Vagina (tissue), 2 donors: Measurements from ENCODE around the gene UTP25.

Source experiments
- POLR2A ChIP-seq, 2 donors: fragments of 450-650 bp; IDR thresholded peaks; one replicate each; pipeline ENCODE4 v1.6.1; 2017; ENCODE audit warnings: antibody characterized with exemption in 2 of 2, mild to moderate bottlenecking in 2 of 2, moderate library complexity in 2 of 2
- POLR2AphosphoS5 ChIP-seq, 2 donors: sonication (generic); formaldehyde crosslinking; IDR thresholded peaks; one replicate each; pipeline ENCODE4 v1.9.0; 2017; ENCODE audit warnings: antibody characterized with exemption in 2 of 2, mild to moderate bottlenecking in 2 of 2, low read depth in 1 of 2; ENCODE audit not compliant: insufficient read depth in 1 of 2
- TF ChIP-seq, protein P1 (sequence below), 3 experiments: fragments of 450-650 bp in 2 of 3; fragments of 200-600 bp in 1 of 3; sonication (generic) in 1 of 3; IDR thresholded peaks; one replicate each; pipeline ENCODE4 v1.5.1; 2017 to 2019; ENCODE audit warnings: antibody characterized with exemption in 3 of 3, mild to moderate bottlenecking in 2 of 3, moderate library complexity in 2 of 3

DNA sequence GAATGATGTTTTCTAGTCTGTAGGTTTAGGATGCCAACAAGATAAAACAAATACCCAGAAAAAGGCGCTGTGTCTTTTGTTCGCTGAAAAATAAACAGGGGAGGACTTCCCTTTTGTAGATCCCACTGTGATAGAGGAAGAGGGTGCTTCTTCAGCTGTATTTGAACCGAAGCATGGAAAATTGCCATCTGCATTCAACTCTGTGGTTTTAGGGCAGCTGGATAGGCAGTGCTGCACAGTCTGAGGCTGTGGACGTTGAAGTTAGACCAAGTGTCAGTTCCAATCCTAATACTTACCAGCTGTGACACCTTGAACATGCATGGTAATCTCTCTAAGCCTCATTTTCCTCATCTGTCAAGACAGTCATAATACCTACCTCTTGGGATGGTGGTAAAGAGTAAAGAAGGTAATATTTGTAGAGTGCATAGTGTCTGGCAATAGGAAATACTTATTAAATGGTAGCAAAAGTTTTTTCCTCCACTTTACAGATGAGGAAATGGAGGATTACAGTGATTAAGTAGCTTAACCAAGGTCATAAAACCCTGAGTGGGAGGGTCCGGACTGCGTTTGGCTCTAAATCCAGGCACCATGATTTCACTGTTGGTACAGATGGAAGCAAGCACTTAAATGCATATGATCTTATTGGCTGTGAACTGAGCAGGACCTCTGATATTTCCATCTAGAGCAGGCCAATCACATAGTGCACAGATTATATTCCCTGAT lies 48.5 kb downstream of the UTP25 start:
- TF ChIP-seq, protein P1, sequence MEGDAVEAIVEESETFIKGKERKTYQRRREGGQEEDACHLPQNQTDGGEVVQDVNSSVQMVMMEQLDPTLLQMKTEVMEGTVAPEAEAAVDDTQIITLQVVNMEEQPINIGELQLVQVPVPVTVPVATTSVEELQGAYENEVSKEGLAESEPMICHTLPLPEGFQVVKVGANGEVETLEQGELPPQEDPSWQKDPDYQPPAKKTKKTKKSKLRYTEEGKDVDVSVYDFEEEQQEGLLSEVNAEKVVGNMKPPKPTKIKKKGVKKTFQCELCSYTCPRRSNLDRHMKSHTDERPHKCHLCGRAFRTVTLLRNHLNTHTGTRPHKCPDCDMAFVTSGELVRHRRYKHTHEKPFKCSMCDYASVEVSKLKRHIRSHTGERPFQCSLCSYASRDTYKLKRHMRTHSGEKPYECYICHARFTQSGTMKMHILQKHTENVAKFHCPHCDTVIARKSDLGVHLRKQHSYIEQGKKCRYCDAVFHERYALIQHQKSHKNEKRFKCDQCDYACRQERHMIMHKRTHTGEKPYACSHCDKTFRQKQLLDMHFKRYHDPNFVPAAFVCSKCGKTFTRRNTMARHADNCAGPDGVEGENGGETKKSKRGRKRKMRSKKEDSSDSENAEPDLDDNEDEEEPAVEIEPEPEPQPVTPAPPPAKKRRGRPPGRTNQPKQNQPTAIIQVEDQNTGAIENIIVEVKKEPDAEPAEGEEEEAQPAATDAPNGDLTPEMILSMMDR (IDR thresholded peaks at IDR 0.05): no peak
- no peak for TF ChIP-seq POLR2AphosphoS5 (IDR thresholded peaks at IDR 0.05; ENCODE audit: insufficient read depth in 1 of 2, low read depth in 1 of 2)
- TF ChIP-seq POLR2A (IDR thresholded peaks at IDR 0.05): no peak
